Caki2 (cell line): ENCODE results near the gene NINJ2. TPM values are rescaled to one million over a fixed set of nuclear protein-coding genes. Genes with fewer than 3 reads are reported as not detected.
"Not testable (repeated sequence)": the region's sequence is repeated elsewhere in the genome, so short reads cannot be mapped to it uniquely, and the experiment has no call there.

Experiments
- DNase-seq: peaks from one replicate; pipeline ENCODE4 v3.0.0-alpha.2; 2015; ENCODE audit warnings: low read depth
- in situ Hi-C: cut with HindIII; loops from 2 replicates; pipeline ENCODE4 v1.10.0; 2016; ENCODE audit warnings: low sequenced_read_pairs, low pct_unique_long_range_greater_than_20kb, mixed read lengths
- total RNA-seq: library from RNA; depleted of rRNA; stranded (reverse); fragments of >200 nt; shearing (Covaris generic); gene quantifications from 2 replicates; pipeline ENCODE4 v1.2.3, GENCODE V29; 2014; ENCODE audit warnings: low replicate concordance

Gene NINJ2
- total RNA-seq, 1 experiment from 2014 or later, result not detected

- no peak for DNase-seq
- in situ Hi-C loops, result no loop called here
These were observed 82.4 kb downstream of the NINJ2 start for GRCh38 chr12:580813-581212.

- in situ Hi-C loops, result no loop called here
- DNase-seq, result no peak
These were observed 83.7 kb downstream of the NINJ2 start for GRCh38 chr12:579420-580110.

GRCh38 chr12:578748-579419 lies 84.4 kb downstream of the NINJ2 start:
- DNase-seq, result no peak
- in situ Hi-C loops, result no loop called here

GRCh38 chr12:577994-578747 lies 85.1 kb downstream of the NINJ2 start:
- DNase-seq, in situ Hi-C loops: not testable (repeated sequence)

GRCh38 chr12:576615-577110 lies 86.6 kb downstream of the NINJ2 start:
- in situ Hi-C loops, result no loop called here
- no peak for DNase-seq

- in situ Hi-C loops, result no loop called here
- peak; percentile 73 for DNase-seq
These were observed 87.2 kb downstream of the NINJ2 start for GRCh38 chr12:575948-576614.

GRCh38 chr12:575129-575502 lies 88.1 kb downstream of the NINJ2 start:
- DNase-seq, result no peak
- in situ Hi-C loops, result no loop called here

- DNase-seq, result no peak
- in situ Hi-C loops, result no loop called here
These were observed 88.6 kb downstream of the NINJ2 start for GRCh38 chr12:574475-575128.

GRCh38 chr12:573232-573631 lies 90.0 kb downstream of the NINJ2 start:
- in situ Hi-C loops, result no loop called here
- no peak for DNase-seq

- in situ Hi-C loops, result no loop called here
- DNase-seq, result no peak
These were observed 90.7 kb downstream of the NINJ2 start for GRCh38 chr12:572532-572899.

- peak; percentile 30 for DNase-seq
- in situ Hi-C loops, result no loop called here
These were observed 91.3 kb downstream of the NINJ2 start for GRCh38 chr12:571795-572531.

GRCh38 chr12:570921-571794 lies 92.1 kb downstream of the NINJ2 start:
- in situ Hi-C loops, result no loop called here
- peak; percentile 91 for DNase-seq

- in situ Hi-C loops, result no loop called here
- peak; percentile 87 for DNase-seq
These were observed 92.8 kb downstream of the NINJ2 start for GRCh38 chr12:570435-570920.

GRCh38 chr12:569803-570434 lies 93.3 kb downstream of the NINJ2 start:
- DNase-seq, result peak; percentile 76
- in situ Hi-C loops, result loop anchor here (10.0 kb wide), 1 partner anchor 135 kb away; no protein-coding TSS in a partner anchor

GRCh38 chr12:569091-569676 lies 94.1 kb downstream of the NINJ2 start:
- in situ Hi-C loops, result loop anchor here (10.0 kb wide), 1 partner anchor 134 kb away; no protein-coding TSS in a partner anchor
- DNase-seq, result no peak

GRCh38 chr12:568486-568885 lies 94.8 kb downstream of the NINJ2 start:
- in situ Hi-C loops, result loop anchor here (10.0 kb wide), 1 partner anchor 134 kb away; no protein-coding TSS in a partner anchor
- no peak for DNase-seq
